Measurements from ENCODE around the gene F2. TPM values are rescaled to one million over a fixed set of nuclear protein-coding genes. Genes with fewer than 3 reads are reported as not detected.
A peak's percentile ranks its signal among the peaks of the same experiment; 100 is the strongest.
"Not testable (repeated sequence)": the region's sequence is repeated elsewhere in the genome, so short reads cannot be mapped to it uniquely, and the experiment has no call there.

F2 gene
- not detected for total RNA-seq

DNA sequence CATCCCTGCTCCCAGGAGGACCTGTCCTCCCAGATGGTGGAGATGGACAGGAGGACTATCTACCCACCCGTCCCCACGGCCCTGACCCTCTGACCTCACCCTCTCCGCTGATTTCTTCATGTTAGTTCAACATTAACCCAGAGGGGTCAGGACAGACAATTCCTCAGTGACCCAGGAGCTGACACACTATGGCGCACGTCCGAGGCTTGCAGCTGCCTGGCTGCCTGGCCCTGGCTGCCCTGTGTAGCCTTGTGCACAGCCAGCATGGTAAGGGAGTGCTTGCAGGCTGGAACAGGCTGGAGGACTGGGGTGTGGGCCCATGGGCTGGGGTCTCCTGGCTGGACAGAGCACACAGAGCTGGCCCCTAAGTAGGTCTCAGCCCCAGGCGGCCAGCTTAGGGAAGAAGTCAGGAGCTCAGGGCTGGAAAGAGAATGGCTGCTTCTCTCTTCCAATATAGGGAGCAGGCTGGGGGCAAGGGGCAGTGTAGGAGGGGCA, at the start of gene F2:
Gene F2 (plus strand): TSS at position 166 of the 495 bp plus-strand sequence. CDS start 23 bp downstream, at position 189.
- FAIRE-seq (no peak), DNase-seq (ENCODE audit: low spot score in 2 of 2) (no peak)

DNA sequence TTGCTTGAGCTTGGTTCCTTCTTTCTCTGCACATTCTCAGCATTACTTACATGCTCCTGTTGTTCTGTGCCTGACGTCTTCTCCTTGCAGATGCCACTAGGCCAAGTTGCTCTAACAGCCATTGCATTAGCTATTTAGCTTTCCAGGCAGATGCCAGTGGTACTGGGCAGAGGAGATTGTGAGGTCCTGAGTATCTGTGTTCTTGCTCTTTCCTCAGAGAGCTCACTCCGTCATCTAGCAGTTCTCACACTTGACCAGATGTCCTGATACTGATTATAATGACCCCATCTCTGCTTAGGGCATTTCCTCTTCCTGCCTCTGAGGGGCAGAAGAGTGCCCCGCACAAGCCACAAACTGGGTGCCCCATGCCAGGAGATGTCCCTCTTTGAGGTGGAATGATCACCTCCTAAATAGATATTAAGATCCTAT, 49.3 kb upstream of the F2 start:
- DNase-seq (ENCODE audit: low spot score in 2 of 2) (no peak), FAIRE-seq (no peak)

DNA sequence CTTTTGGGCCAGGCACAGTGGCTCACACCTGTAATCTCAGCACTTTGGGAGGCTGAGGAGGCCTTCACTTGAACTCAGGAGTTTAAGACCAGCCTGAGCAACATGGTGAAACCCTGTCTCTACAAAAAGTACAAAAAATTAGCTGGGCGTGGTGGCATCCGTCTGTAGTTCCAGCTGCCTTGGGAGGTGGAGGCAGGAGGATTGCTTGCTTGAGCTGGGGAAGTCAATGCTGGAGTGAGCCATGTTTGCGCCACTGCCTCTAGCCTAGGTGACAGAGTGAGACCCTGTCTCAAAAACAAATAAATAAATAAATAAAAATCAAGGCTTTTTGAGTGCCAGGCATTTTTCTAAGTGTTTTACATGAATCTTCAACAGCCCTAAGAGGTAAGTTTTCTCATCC, 48.5 kb upstream of the F2 start:
- not testable (repeated sequence) for FAIRE-seq

DNA sequence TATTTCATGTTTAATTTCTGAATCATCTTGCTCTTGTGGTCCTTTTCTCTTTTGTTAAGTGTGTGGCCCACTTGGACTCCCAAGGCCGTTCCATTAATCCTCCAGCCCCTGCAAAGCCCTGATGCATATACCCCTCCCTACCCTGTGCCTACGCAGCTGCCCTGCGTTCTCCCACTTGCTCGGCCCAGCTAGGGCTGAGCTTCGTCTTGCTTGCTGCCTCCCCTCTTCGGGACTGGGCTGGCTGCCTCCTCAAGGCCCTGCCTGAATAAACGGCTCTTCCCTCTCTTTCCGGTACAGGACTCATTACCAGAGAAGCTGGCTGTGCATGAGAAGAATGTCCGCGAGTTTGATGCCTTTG, 47.1 kb upstream of the F2 start:
- DNase-seq (ENCODE audit: low spot score in 2 of 2) (no peak), FAIRE-seq (no peak)

More for the DNA sequence above, 48.5 kb upstream of the F2 start:
- DNase-seq (ENCODE audit: low spot score in 2 of 2), result not testable (repeated sequence)

DNA sequence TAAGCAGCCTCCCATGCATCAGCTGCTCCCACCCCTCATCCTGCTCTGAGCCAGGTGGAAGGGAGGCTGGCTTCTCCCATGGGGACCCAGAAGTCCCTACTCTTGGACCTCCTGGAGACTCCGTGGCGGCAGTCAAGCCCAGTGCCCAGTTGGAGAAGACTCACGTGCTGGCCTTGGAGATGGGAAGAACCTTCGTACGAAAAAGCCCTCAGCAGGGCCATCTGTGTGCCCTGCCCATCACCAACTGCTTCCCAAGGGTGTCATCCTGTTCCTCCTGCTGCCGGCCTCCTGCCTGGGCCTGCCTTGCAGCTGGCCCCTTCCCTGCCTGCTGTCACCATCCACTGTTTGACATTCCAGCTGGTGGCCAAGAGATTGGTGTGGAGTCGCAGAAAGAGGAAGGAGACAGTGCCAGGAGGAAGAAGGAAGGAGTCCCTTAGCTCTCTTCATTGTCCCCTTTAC, 46.6 kb upstream of the F2 start:
- FAIRE-seq, result no peak
- no peak for DNase-seq (ENCODE audit: low spot score in 2 of 2)

DNA sequence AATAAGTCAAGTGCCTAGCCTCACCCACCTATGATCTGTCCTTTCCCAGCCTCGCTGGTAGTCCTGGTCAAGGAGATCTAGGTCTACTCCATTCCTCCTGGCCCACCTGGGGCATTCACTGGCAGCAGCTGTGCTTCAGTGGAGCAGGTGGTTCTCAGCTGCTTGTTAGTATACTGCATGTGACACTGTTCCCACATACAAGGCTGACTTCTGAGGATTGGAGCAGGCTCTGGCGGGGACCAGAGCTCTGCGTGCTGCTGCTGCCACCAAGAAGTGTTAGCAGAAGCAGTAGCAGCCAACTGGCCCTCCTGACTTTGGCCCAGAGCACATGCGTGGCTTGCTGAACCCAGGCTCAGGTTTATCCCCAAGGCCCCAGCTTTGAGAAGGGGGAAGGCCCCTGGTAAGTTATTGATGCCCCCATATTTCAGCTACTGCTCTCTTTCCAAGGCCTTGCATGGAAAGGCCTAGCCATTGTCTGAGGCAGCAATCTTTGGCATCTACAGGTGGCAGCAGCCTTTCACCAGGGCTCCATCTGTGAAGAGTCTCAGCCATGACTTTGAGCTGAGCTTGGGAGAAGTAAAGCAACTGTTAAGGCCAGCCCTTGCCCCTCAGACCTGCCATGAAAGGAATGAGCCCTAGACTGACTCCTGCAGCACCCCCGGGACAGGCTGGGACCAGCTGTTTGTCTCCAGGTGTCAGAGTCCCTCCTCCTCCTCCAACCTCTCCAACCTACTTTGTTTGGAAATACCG, 45.1 kb upstream of the F2 start:
- FAIRE-seq (no peak), DNase-seq (ENCODE audit: low spot score in 2 of 2) (no peak)

DNA sequence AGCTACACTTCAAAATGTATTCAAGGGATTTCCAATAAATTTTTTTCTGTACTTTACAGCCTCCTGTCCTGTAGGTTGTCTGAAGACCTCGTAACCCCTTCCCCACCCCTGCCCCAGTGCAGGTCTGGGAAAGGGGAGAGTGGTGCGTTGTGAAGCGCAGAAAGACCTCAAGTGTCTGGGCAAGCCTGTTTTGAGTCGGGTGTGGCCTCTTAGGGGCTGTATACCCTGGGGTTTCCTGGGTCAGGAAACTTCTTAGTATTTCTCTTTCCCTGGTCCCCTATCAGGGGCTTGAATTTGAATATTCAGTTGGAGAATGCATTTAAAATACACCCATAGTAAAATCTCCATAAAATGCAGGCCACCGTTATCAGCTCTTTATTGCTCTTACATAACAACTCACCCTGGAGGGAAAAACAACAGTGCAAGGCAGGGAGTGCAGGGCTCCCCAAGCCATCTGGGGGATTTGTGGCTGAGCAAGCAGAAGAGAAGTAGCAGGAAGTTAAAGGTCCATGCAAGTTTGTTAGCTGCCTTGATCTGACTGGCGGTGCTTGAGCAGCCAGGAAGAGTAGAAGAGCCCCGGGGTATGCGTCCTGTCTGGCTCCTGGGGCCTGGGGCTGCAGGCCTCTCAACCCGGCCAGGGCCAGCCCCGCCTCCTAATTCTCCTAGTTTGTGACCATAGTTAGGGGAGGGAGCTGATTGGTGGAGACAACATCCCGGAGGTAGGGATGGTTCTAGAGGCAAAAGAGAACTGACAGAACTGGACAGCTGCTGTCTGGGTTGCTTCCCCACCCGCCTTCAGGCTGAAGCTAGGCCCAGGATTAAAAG, 44.3 kb upstream of the F2 start:
- DNase-seq (ENCODE audit: low spot score in 2 of 2) (no peak), FAIRE-seq (no peak)

DNA sequence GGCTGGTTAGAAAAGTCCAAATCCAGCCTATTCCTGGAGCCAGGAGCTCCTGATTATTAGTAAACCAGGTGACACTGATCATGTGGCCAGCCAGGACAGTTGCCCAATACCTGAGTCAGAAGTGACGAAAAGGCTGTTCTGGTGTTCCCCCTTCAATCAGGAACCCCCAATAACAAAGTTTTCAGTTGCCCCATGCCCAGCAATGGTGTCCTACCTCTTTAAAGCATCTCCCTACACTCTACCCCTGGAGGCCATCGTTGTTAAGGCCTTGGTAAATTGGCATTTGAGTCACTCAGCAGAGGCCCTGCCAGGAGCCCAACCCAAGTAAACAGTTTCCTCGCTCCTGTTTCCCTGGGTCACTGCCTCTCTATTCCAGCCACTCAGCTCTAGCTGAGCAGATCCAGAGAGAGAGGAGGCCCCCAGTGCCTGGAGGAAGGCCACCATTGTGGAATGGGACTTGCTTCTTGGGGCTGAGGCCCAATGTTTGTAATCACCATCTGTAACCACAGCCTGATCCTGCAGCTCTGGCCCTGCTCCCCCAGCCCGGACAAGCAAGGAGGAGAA, 43.6 kb upstream of the F2 start:
- DNase-seq (ENCODE audit: low spot score in 2 of 2), result peak in 1 of 2 donors; percentile 48
- no peak for FAIRE-seq

DNA sequence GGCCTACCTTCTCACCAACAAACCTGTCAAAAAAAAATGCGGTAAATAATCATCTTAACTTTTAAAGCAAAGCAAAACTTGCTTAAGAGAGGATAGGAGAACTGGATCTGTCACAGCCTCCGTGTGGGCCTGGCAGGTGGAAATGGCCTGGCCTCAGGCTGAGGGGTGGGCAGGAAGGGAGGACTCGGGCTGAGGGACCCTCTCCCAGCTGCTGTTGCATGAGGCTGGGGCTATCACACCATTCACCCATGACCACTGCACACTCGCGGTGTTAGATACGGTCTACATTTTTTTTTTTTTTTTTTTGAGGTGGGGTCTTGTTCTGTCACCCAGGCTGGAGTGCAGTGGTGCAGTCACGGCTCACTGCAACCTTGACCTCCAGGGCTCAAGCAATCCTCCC, 43.1 kb upstream of the F2 start:
- no peak for FAIRE-seq
- no peak for DNase-seq (ENCODE audit: low spot score in 2 of 2)

DNA sequence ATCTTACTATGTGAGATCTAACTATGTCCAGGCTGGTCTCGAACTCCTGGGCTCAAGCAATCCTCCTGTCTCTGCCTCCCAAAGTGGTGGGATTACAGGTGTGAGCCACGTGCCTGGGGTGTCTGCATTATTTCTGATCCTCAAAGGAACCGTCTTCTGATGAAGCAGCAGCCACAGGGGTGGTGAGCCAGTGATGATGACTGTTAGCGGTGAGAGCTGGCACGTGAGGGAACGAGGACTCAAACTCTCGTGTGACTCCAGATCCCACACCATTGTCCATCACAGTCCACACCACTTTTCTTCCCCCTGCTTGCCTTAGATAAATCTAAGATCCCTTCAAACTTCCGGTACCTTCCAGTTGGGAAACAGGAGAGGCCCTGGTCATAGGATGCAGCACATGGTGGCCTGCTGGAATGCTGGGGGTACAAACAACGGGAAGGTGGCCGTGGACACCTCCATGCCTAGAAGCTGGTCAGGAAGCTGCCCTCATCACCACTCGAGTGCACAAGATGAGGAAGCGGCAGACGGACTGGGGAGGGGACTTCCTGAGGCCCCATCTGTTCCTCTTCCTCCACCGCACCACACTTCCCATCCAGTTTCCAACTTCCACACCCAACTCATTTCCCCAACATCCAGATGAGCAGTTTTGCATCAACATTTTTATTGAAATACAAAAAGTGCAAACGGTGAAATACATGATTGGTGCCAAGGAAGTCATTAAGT, 42.4 kb upstream of the F2 start:
- FAIRE-seq (no peak), DNase-seq (ENCODE audit: low spot score in 2 of 2) (no peak)

DNA sequence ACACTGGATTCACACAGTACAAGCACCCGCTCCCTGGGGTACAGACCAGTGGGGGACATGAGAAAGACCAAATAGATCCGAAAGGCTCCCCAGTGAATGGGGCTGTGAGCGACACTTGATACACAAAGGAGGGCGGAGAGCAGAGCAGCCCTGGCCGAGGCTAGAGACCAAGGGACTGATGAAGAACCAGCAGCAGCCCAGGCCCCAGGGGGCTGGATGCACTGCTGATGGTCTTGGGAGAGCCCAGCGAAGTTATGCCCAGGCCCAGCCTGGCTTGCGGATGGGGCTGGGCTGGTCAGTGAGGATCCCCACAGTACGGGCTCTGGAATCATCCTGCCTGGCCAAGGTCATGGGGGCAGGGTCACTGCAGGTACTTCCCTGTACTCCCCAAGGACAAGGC, 41.8 kb upstream of the F2 start:
- DNase-seq (ENCODE audit: low spot score in 2 of 2), result no peak
- FAIRE-seq, result no peak

DNA sequence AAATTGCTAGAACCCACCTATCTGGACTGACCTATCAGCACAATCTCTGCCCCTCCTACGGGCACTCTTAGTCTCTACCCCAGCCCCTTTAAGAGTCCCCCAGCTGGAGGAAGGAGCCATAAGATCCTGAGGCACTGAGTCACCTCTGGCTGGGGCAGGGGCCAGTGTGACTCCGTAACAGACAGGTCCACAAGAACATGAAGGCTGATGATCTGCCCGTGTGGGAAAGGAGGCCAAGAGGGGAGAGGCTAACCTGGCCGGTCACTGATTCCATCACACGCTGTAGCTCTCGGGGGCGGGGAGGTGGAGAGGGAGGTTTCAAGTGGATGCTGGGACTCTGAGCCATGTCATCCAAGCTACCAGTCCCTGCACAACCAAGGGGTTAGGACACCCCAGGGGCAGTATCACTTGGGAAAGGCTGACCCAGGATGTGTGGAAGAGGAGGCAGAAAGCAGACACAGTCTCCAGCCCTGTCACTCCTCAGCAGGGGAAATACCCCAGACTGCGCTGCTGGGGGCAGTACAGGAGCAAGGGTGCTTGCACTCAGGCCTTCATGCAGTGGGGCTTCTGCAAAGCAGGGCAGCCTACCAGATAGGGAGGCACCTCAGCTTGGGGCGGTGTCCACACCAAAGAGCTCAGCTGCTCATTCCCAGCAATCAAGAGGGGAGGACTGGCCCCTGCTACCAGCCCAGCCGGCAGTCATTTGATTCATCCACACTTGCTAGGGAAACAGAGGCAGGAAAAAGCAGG, 40.8 kb upstream of the F2 start:
- DNase-seq (ENCODE audit: low spot score in 2 of 2) (no peak), FAIRE-seq (no peak)

DNA sequence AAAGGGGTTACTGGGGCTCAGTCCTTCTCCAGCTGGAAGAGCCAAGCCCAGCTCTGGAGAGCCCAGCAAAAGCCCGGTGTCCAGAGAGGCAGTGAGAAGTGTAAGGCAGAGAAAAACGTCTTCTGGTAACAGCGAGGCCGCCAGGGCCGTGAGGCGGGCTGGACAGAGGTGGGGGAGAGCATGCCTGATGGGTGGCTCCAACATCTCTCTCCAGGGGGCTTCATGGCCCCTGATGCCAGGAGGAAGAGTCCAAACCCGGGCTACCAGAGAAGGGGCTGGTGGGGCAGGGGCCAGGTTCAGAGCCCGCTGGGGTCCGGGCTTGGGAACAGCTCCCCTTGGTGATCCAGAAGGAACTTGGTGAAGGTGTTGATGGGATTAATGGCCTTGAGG, 40.3 kb upstream of the F2 start:
- FAIRE-seq (no peak), DNase-seq (ENCODE audit: low spot score in 2 of 2) (no peak)

DNA sequence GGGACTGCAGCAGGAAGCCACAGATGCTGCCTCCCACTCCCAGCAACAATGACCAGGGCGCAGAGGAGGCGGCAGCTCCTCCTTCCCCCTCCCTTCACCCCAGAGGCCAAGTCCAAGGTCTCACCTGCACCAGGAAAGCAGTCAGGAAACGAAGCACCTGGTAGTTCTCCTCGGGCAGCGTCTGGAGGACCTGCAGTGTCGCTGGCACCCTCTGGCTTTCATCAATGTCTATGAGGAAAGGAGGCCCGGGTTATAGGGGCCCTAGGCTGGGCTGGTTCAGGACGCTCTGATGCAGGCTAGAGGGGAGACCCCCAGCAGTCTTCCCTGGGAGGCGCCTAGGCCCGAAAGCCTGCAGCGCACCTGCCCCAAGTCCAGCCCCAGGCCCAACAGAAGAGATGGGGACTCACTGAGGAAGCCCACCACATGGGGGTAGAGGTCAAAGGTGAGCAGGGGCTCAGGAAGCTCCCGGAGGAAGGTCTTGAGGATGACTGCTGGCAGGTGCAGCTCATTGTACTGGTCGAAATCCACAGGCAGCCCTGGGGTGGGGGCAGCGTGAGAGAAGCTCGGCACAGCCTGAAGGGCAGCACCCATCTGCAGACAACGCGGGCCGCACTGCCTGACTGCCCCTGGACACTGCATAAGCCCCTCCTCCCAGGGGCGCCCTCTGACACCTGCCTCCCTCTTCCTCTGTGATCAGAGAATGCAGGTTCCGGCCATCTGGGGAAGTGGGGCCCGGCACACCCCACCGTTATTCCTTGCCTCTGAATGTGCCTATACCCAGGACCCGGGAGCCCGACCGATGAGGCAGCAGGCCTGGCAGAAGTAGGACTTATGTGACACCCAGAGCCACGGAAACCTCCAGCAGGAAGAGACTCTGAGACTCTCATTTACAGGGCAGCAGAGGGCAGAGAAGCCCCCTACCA, 39.5 kb upstream of the F2 start:
- DNase-seq (ENCODE audit: low spot score in 2 of 2), result no peak
- no peak for FAIRE-seq

DNA sequence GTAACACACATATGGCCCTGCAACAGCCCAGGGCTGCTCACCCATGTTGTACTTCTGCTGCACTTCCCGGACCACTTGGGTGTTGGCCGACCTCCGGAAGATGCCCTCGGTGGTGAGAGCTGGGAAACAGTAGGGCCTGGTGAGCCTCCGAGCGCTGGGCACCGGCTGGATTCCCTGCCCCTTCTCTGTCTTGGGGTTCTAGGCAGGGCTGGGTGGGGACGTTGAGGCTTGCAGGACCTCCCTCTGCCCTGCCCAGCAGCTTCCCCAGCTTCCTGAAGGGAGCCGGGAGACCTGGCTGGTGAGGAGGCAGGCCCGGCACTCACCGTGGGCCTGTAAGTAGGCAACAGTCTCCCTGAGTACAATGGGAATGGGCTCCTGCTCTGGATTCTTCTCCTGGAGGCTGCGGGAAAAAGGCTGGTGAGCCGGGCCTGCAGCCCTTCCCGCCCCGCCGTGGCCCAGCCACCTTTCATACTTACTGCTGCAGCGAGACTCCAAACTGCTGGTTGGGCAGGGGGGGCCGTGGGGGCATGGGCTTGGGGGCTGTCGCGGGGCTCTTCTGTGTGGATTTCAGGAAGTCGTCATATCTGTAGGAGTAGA, 38.8 kb upstream of the F2 start:
- FAIRE-seq (no peak), DNase-seq (ENCODE audit: low spot score in 2 of 2) (no peak)

DNA sequence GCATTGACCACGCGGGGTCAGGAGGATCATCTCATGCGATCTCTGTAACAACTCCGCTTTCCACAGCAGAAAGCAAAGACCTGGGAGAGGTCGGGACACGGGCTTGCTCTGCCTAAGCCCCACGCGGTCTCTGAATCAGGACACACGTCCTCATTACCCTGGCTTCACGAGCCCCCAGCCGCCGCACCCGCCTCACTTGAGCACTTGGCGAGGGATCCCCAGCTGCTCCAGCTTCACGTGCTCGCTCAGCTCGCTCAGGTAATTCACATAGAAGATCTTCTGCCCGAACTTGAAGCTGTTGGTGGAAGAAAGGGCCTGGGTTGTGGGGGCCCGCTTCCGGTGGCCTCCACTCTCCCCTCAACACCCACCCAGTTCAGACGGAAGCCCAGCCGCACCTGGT, 38.2 kb upstream of the F2 start:
- DNase-seq (ENCODE audit: low spot score in 2 of 2) (no peak), FAIRE-seq (no peak)

DNA sequence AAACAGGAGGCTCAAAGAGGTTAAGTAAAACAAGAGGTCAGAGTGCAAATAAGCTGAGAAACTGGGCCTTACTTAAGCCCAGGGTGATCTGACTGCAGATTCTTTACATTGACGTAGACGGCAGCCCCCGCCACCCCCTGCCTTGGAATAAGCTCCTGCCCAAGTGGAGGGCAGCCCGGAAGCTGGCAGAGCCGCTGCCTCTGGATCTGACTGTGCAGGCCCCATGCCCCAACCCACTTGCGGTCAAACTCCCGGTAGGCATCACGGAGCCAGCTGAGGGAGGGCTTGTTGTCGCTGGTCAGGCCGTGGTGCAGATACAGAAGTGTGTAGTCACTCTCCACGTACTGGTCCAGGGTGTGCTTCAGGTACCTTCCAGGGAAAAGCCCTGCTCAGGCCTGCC, 37.2 kb upstream of the F2 start:
- DNase-seq (ENCODE audit: low spot score in 2 of 2) (no peak), FAIRE-seq (no peak)

Data from frontal cortex (tissue), 4 donors.